Adrenal gland (tissue), 12 donors: ENCODE data around the gene PLAGL1. TPM values are rescaled to one million over a fixed set of nuclear protein-coding genes. Genes with fewer than 3 reads are reported as not detected.
"Not testable (repeated sequence)": the region's sequence is repeated elsewhere in the genome, so short reads cannot be mapped to it uniquely, and the experiment has no call there.

ENCODE experiments used
- DNase-seq, 7 donors: peaks; one replicate each; pipeline ENCODE4 v3.0.0-alpha.2; 2019 to 2020
- H3K27ac ChIP-seq, 5 donors: fragments of 200-600 bp; sonication (generic) in 4 of 5; 1 replicate in 3 of 5; 2 replicates in 2 of 5; pipeline versions ENCODE4 v1.5.1 to v1.8.0; 2016 to 2020; ENCODE audit warnings: mild to moderate bottlenecking in 1 of 5
- H3K27me3 ChIP-seq: fragments of 200-600 bp; 2 replicates; pipeline ENCODE4 v1.8.0; 2021
- H3K36me3 ChIP-seq, 2 donors: fragments of 200-600 bp; replicated peaks in 1 of 2; 1 replicate in 1 of 2; 2 replicates in 1 of 2; pipeline versions ENCODE4 v1.5.1 to v1.8.0; 2018 to 2022
- H3K4me1 ChIP-seq, 2 donors: fragments of 200-600 bp; replicated peaks in 1 of 2; 1 replicate in 1 of 2; 2 replicates in 1 of 2; pipeline versions ENCODE4 v1.5.1 to v1.8.0; 2018 to 2021
- H3K4me3 ChIP-seq, 4 donors: fragments of 200-600 bp; sonication (generic) in 3 of 4; one replicate each; pipeline ENCODE4 v1.5.1; 2016 to 2018
- H3K9me3 ChIP-seq, 3 donors: fragments of 200-600 bp; sonication (generic) in 1 of 3; replicated peaks in 1 of 3; 1 replicate in 2 of 3; 2 replicates in 1 of 3; pipeline versions ENCODE4 v1.5.1 to v1.8.0; 2016 to 2021
- POLR2A ChIP-seq, 2 donors: fragments of 450-650 bp; IDR thresholded peaks; one replicate each; pipeline ENCODE4 v1.6.1; 2017; ENCODE audit warnings: antibody characterized with exemption in 2 of 2, mild to moderate bottlenecking in 2 of 2, moderate library complexity in 1 of 2
- WGBS, 4 donors: extraction: QIAGEN DNeasy Blood & Tissue Kit in 2 of 4; methylation state at CpG; one replicate each; pipeline versions ENCODE4 v1.1.5 to v1.1.7; 2013 to 2017; 5-methylcytosine and 5-hydroxymethylcytosine counted together
- intact Hi-C, 2 donors: fragments of 100-400 bp; cut with DNase I; formaldehyde crosslinking; loops; one replicate each; pipeline versions ENCODE4 v1.14.1 to v1.15.0; 2022 to 2023
- polyA plus RNA-seq, 3 donors: library from polyadenylated mRNA; stranded (reverse); fragments of 200-250 nt in 2 of 3; fragments of 350-450 nt in 1 of 3; fragmentation: Illumina TruSeq in 1 of 3; extraction: RNeasy Lipid Tissue Mini Kit (QIAGEN cat#74804) in 1 of 3; gene quantifications; one replicate each; pipeline ENCODE4 v1.2.3, GENCODE V29; 2013 to 2014
- total RNA-seq, 9 donors: library from RNA; depleted of rRNA in 4 of 9; stranded (reverse); fragments of >200 nt in 4 of 9; fragments of 120-200 nt in 1 of 9; fragmentation: NEBNext Ultra II Directional in 1 of 9; extraction: Animal tissue kit (Norgen Biotek cat#: 25700) in 1 of 9; gene quantifications; one replicate each; pipeline versions ENCODE4 v1.1.0 to v1.2.4, GENCODE V29; 2013 to 2023
- TF ChIP-seq, protein P1 (sequence below), 6 experiments: fragments of 450-650 bp in 4 of 6; fragments of 200-600 bp in 2 of 6; sonication (generic) in 1 of 6; IDR thresholded peaks; 1 replicate in 5 of 6; 2 replicates in 1 of 6; pipeline versions ENCODE4 v1.5.1 to v1.8.0; 2016 to 2021; ENCODE audit warnings: antibody characterized with exemption in 6 of 6, mild to moderate bottlenecking in 2 of 6, moderate library complexity in 1 of 6
- donor health status: healthy with polysubstance abuse.
- donor health status: Bipolar disorder and iron deficiency.
- donor health status: DM: yes; HTN: yes; CAD: no.
- donor health status: DM: no; HTN: no; CAD: no.
- donor health status: DM: no; HTN: no; CAD: no.
- donor health status: DM: yes; HTN: yes; CAD: no.

Gene PLAGL1
- total and polyA plus RNA-seq, 12 donors, result 20.4 to 197 (median 78.7) TPM

DNA sequence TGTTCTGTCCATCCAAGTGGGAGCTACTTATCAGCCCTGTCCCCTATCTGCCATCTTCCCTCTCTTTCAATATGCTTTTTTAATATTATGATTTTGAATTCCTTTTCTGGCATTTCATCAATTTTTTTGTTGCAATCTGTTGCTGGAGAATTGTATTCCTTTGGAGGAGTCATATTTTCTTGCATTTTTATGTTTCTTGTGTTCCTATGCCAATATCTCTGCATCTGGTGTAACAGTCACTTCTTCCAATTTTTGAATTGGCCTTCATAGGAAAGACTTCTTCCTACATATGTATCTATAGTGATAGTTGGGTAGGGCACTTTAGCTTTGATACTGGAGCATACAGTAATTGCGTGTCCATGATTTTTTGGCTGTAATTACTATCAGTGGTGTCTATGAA, 73.7 kb downstream of the PLAGL1 start:
- intact Hi-C loops, result no loop called here
- no peak for DNase-seq
- H3K9me3 ChIP-seq, result no peaks in the 10 kb centered on the region
- no peak overlapping the region for H3K27ac ChIP-seq
- 88 to 100% (median 95%) methylated on average over 1 of the region's 1 CpG for whole genome bisulfite sequencing, 4 donors
- H3K4me1 ChIP-seq, result no peaks in the 10 kb centered on the region
- no peaks in the 10 kb centered on the region for H3K36me3 ChIP-seq
- H3K4me3 ChIP-seq, result no peak overlapping the region
- TF ChIP-seq, protein P1, sequence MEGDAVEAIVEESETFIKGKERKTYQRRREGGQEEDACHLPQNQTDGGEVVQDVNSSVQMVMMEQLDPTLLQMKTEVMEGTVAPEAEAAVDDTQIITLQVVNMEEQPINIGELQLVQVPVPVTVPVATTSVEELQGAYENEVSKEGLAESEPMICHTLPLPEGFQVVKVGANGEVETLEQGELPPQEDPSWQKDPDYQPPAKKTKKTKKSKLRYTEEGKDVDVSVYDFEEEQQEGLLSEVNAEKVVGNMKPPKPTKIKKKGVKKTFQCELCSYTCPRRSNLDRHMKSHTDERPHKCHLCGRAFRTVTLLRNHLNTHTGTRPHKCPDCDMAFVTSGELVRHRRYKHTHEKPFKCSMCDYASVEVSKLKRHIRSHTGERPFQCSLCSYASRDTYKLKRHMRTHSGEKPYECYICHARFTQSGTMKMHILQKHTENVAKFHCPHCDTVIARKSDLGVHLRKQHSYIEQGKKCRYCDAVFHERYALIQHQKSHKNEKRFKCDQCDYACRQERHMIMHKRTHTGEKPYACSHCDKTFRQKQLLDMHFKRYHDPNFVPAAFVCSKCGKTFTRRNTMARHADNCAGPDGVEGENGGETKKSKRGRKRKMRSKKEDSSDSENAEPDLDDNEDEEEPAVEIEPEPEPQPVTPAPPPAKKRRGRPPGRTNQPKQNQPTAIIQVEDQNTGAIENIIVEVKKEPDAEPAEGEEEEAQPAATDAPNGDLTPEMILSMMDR (IDR thresholded peaks at IDR 0.05), result no peak
- no peak for TF ChIP-seq POLR2A (IDR thresholded peaks at IDR 0.05)
- H3K27me3 ChIP-seq, result no peaks in the 10 kb centered on the region

DNA sequence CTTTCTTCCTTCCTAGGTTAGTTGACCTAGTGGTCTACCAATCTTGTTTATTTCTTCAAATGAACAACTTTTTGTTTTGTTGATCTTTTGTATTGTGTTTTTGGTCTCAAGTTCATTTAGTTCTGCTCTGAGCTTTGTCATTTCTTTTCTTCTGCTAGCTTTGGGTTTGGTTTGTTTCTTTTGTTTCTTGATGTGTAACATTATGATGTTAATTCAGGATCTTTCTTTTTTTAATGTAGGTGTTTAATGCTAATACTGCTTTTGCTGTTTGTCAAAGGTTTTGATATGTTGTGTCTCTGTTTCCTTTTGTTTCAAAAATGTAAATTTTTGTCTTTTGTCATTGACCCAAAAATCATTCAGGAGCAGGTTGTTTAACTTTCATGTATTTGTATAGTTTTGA, 78.1 kb downstream of the PLAGL1 start:
- no peaks in the 10 kb centered on the region for H3K27me3 ChIP-seq
- no peak overlapping the region for H3K4me3 ChIP-seq
- DNase-seq, result no peak
- H3K9me3 ChIP-seq, result no peaks in the 10 kb centered on the region
- TF ChIP-seq, protein P1 (IDR thresholded peaks at IDR 0.05), result no peak
- no peak for TF ChIP-seq POLR2A (IDR thresholded peaks at IDR 0.05)
- no peaks in the 10 kb centered on the region for H3K4me1 ChIP-seq
- H3K36me3 ChIP-seq, result no peaks in the 10 kb centered on the region
- no peak overlapping the region for H3K27ac ChIP-seq
- intact Hi-C loops, result no loop called here

DNA sequence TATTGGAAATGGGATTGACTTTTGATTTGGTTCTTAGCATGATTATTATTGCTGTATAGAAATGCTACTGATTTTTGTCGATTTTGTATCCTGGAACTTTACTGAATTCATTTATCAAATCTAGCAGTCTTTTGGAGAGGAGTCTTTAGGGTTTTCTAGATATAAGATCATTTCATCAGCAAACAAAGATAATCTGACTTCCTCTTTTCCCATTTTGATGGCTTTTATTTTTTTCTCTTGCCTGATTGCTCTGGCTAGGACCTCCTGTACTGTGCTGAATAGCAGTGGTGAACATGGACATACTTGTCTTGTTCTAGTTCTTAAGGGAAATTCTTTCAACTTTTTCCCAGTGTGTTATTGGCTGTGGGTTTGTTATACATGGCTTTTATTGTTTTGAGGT, 79.2 kb downstream of the PLAGL1 start:
- no peak for TF ChIP-seq POLR2A (IDR thresholded peaks at IDR 0.05)
- TF ChIP-seq, protein P1 (IDR thresholded peaks at IDR 0.05), result no peak
- intact Hi-C loops, result no loop called here
- 83 to 91% (median 89%) methylated on average over 1 of the region's 1 CpG for WGBS, 4 donors
- Histone ChIP-seq H3K4me3 (no peak overlapping the region), H3K27ac (no peak overlapping the region), H3K4me1 (no peaks in the 10 kb centered on the region), H3K9me3 (no peaks in the 10 kb centered on the region), H3K27me3 (no peaks in the 10 kb centered on the region), H3K36me3 (no peaks in the 10 kb centered on the region)
- no peak for DNase-seq

DNA sequence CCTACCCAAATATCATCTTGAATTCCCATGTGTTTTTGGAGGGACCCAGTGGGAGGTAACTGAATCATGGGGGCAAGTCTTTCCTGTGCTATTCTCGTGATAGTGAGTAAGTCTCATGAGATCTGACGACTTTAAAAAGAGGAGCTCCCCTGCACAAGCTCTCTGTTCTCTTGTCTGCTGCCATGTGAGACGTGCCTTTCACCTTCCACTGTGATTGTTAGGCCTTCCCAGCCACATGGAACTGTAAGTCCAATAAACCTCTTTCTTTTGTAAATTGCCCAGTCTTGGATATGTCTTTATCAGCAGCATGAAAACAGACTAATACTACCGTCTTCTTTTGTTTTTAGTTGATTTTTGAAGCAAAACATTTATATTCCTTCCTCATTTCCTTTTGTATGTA, 91.0 kb downstream of the PLAGL1 start:
- H3K4me3 ChIP-seq, H3K9me3 ChIP-seq, H3K4me1 ChIP-seq, H3K36me3 ChIP-seq, intact Hi-C loops, H3K27me3 ChIP-seq, H3K27ac ChIP-seq, DNase-seq: not testable (repeated sequence)
- 72 to 94% (median 83%) methylated on average over 4 of the region's 4 CpGs for WGBS, 4 donors

DNA sequence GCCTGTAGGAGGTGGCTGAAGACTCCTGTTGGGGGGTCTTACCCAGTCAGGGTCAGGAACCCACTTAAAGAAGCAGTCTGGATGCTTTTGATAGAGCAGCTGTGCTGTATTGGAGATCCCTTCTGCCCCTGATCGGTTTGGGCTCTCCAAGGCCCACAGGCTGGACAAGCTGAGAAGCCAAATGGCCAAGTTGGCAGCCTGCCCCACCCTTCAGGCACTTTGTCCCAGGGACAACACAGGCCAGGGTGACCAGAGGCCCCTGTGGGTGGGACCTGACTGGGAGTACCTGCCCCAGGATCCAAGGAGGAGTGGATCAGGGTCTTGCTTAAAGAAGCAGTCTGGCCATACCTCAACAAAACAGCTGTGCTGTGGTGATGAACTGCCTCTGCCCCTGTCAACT, 95.4 kb downstream of the PLAGL1 start:
- TF ChIP-seq, protein P1 (IDR thresholded peaks at IDR 0.05), result no peak
- no peak for TF ChIP-seq POLR2A (IDR thresholded peaks at IDR 0.05)
- H3K27ac ChIP-seq, result no peak overlapping the region
- DNase-seq, result no peak
- no peak overlapping the region for H3K4me3 ChIP-seq
- no peaks in the 10 kb centered on the region for H3K9me3 ChIP-seq
- H3K4me1 ChIP-seq, result no peaks in the 10 kb centered on the region
- intact Hi-C loops, result no loop called here
- H3K36me3 ChIP-seq, result no peaks in the 10 kb centered on the region
- WGBS, 4 donors, result 90 to 97% methylated on average over 1 of the region's 1 CpG; no CpG with 5 or more reads in 2 of the 4 donors
- H3K27me3 ChIP-seq, result no peaks in the 10 kb centered on the region
